HG03280 (cell line): ENCODE results near the gene ITGB7.
A peak's percentile ranks its signal among the peaks of the same experiment; 100 is the strongest.

ENCODE experiments used
- ATAC-seq: cut with Tn5 transposase; IDR thresholded peaks from one replicate; pipeline ENCODE4 v1.9.1; 2021; ENCODE audit warnings: mild to moderate bottlenecking, moderate library complexity; ENCODE audit not compliant: unreplicated experiment

The ITGB7 gene

DNA sequence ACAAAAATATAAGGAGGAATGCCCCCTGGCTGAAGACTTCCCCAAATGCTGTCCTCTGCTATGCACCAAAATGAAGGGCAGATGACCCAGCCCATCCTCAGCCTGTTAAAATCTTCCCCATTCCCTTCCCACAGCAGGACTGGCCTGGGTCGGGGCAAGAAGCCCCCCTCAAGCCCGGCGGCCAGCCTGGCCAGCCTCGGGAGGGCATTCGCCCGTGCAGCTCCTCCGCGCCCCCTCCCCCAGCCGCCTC is 24.5 kb upstream of the ITGB7 start:
- ATAC-seq: no peak

DNA sequence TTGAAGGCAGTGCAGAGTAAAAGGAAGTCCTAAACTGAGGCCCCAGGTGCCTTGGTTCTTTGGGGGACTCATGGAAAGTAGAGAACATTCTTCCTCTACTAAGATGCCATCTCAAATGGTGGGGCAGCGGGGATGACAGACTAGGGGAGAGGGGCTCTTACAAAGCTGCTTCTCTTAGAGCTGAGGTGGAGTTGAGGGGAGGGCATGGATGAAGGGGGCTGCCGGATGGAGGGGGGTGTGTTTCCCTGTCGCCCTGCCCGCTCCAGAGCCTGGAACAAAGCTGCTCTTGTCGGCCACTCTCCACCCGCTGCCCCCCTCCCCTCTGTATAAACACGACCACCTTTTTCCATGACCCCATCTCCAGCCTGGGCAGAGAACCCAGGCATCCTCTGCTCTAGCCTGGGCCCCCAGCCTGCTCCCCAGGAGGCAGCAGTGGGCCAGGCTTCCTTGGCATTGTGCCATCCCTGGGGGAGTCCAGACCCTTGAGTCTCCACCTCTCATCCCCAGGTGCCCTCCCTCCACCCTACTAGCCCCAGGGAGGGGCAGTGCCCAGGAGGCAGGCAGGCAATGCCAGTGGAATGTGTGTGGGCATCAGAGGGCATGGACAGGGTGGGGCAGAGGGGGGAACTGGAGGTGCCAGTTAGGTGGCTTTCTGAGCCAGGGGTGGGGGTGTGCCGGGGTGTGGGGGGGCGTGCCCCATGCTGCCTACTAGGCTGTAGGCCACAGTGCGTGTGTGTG is 23.2 kb upstream of the ITGB7 start:
- no peak for ATAC-seq

- no peak for ATAC-seq
These were observed 22.4 kb upstream of the ITGB7 start for GRCh38 chr12:53229454-53229853.

GRCh38 chr12:53227836-53228235 is 20.8 kb upstream of the ITGB7 start:
- no peak for ATAC-seq

- ATAC-seq: no peak
These were observed 20.3 kb upstream of the ITGB7 start for GRCh38 chr12:53227341-53227740.

DNA sequence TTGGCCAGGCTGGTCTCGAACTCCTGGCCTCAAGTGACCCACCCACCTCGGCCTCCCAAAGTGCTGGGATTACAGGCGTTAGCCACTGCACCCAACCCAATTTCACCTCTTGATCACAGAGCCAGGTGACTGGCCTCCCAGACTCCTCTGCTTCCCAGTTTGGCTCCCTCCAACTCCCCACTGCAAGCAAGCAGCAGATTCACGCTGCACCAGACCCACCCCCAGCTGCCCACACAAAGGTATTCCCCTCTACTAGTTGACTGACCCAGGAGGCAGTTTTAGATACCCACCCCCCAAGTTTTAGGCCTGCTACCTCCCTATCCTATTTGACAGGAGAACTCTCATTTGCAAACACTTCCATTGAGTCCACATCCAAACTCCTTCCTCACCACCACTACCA is 19.8 kb upstream of the ITGB7 start:
- no peak for ATAC-seq

- ATAC-seq: no peak
These were observed 18.8 kb upstream of the ITGB7 start for GRCh38 chr12:53225635-53226424.

DNA sequence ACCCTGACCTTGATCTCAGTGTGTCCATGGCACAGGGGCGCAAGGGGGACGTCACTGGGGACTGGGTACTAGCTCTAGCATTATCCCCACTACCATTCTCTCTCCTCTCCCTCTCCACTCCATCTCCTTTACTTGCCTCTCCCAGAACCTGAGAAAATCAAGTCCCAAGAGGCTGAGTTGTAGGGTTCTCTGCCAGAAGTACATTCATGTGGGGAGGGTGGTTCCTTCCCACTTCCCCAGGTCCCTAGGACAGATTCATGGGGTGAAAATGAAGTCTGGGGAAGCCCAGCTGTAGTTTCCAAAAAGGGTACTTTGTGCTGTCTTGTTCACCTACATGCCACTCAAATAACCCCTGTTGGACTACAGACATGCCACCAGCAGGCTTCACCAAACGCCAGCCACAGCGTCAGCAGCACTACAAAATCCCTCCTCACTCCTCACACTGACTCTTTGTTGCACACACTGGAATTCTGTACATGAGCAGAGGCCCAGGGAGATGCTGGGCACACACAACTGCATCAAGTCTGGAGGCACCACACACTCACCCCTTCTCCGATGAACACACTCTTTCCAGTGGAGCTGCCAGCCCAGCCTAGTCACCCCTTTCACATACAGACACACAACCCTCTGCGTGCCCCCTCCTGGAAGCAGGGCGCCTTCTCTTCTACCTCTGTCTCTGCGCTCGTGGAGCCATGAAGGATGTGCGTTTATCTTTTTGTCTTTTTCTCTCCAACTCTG is 18.0 kb upstream of the ITGB7 start:
- no peak for ATAC-seq

- no peak for ATAC-seq
These were observed 17.2 kb upstream of the ITGB7 start for GRCh38 chr12:53224061-53224896.

DNA sequence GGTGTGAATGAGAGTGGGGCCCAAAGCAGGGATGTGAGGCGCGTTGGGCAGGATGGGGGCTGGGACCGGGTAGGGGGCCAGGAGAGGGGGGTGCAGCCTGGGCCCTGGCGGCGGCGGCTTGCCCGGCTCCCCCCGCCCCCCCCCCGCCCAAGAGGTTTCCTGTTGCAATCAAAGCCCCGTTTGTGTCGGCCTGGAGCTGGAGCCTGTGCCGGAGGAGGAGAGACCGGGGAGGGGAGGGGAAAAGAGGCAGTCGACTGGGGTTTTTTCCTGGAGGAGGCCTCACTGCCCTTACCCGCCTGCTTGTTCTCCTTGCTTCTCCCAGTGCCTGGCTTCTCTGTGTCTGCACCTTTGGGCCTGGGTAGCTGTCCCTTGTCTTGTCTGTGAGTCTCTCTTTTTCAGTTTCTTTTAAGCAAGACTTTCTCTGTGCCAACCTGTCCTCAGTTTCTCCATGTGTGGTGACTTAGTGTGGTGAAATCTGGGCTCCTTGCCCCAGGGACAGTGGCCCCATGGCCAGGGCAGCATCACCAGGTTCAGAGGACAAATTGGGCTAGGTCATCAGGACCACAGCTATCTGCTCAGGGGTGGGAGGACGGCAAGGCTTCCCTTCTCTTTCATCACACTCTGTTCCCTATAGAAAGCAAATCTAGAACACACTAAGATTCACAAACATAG is 16.5 kb upstream of the ITGB7 start:
- no peak for ATAC-seq

DNA sequence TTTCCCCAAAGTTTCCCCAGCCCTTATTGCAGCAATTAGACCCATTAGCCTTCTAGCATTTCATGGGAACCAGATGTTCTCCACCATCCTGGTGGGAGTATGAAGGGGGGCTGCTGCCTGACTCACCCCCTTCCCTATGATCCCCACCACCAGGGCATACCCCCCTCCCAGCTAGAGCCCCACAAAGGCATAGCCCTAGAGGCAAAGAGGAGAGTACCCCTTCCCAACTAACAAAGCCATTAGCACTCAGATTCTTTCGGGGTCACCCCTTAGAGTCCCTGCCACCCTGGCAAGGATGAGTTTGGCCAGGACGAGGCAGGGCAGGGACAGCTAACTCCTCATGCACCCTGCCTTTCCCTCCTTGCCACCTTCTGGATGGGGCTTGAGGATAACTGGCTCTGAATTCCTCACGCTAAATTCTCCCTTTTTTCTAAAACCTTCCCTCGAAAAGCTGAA is 15.8 kb upstream of the ITGB7 start:
- no peak for ATAC-seq

DNA sequence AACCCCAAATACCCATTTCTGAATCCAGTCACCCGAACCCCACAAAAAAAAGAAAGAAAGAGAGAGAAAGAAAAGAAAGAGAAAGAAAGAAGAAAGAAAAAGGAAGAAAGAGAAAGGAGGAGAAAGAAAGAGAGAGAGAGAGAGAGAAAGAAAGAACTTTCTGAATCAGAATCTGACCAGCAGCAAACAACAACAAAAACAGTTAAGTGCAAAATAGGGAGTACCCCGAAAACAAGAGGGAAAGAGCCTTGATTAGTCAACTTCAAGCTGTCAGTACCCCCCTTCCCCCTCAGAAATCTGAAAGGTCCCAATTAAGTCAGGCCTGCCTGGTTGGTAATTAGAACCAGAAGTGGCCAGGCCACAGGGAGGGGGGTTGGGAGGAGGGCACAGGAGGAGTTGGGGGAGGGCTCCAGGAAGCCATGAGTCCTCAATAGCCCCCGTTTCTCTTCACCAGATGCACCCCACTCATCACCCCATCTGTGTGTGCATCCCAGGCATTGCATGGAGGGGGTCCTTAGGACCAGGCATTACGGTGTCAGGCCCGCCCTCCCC is 15.2 kb upstream of the ITGB7 start:
- ATAC-seq: no peak

DNA sequence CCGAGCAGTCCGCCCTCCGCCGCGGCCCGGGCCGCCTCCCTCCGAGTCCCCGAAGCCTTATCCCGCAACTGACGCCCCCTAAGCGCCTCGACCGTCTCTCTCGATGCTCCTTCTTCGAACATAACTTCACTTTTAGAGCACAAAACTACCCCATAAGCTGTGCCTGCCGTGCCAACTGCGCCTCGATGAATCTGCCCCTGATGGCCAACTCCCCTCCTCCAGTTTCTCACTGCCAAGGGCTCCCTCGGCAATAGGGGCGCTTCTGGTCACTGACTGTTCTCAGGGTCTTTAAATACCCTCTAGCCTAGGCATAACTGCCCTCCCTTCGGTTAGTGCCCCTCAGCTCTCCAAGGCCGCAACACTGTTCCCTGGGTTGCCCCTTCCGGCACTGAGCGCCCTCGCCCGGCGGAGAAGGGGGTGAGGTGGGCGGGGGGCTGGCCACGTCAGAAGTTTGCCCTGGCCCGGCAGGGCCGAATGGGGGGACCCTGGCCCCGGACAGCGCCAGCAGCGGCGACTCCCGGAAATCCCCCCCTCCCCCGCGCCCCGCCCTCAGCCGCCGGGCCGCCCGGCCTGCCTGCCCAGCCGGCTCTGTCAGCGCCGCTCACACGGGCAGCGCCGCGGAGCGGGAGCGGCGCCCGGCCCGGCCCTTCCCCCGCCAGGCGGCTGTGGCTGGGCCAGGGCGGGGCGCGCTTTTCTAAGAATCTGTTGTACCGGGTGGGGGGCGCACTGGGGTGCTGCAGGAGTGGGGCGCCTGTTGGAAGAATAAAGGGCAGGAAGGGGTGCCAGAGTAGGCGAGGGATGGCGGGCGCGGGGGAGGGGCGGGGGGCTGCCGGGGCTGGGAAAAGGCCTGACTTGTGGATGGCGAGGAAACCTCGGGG is 14.4 kb upstream of the ITGB7 start:
- ATAC-seq: peak; percentile 28

GRCh38 chr12:53220694-53221202 is 13.7 kb upstream of the ITGB7 start:
- ATAC-seq: peak; percentile 58

- peak; percentile 39 for ATAC-seq
These were observed 13.1 kb upstream of the ITGB7 start for GRCh38 chr12:53219956-53220693.

DNA sequence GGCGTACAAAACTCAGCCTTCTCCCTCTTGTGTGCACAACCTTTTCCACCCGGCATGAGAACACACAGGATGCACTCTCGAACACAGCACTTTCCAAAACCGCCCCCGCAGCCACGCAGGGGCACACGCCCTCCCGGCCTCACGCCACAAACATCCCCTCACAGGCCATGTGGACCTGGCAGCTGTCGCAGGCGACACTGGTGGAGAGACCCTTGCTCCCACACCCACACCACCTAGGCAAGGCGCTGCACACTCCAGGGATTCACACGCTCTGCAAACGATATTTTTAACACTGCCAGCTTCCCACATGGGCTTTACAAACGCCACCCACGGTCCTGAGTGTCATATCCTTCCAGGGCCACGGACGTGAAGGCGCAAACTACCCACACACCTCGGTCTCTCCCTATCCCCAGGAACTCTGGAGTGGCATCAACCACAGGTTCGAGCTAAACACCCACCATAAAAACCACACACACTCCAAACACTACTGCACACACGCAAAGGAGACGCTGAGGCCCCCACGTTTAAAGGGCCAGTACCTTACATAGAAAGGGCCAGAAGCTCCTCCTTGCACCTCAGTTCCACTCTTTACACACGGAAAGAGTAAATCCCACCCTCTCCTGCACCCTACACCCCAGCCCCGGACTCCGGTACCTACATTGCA is 12.4 kb upstream of the ITGB7 start:
- peak; percentile 2 for ATAC-seq

GRCh38 chr12:53218551-53219291 is 11.7 kb upstream of the ITGB7 start:
- no peak for ATAC-seq
